OCI-M1 (cell line): ENCODE measurements around the gene RASSF5.

ENCODE experiments used
- DNase-seq: peaks from one replicate; lab custom pipeline; 2025; lab: John Stamatoyannopoulos, UW

Gene RASSF5

GRCh38 chr1:206514813-206515387, 7.6 kb downstream of the RASSF5 start:
- DNase-seq, result peak; percentile 44

GRCh38 chr1:206516728-206516990, 9.3 kb downstream of the RASSF5 start:
- no peak for DNase-seq

- DNase-seq, result no peak
Measured at GRCh38 chr1:206517784-206518183, 10.5 kb downstream of the RASSF5 start.

- no peak for DNase-seq
Measured at GRCh38 chr1:206518206-206518605, 10.9 kb downstream of the RASSF5 start.

- no peak for DNase-seq
Measured at GRCh38 chr1:206518743-206519142, 11.4 kb downstream of the RASSF5 start.

- no peak for DNase-seq
Measured at GRCh38 chr1:206521127-206521526, 13.8 kb downstream of the RASSF5 start.

GRCh38 chr1:206521694-206522402, 14.5 kb downstream of the RASSF5 start:
- no peak for DNase-seq

GRCh38 chr1:206524739-206525364, 17.5 kb downstream of the RASSF5 start:
- no peak for DNase-seq

GRCh38 chr1:206526064-206526911, 19.0 kb downstream of the RASSF5 start:
- DNase-seq, result no peak

- no peak for DNase-seq
Measured at GRCh38 chr1:206529425-206529824, 22.1 kb downstream of the RASSF5 start.

- no peak for DNase-seq
Measured at GRCh38 chr1:206532368-206532767, 25.0 kb downstream of the RASSF5 start.

- no peak for DNase-seq
Measured at GRCh38 chr1:206534552-206534951, 27.2 kb downstream of the RASSF5 start.

- DNase-seq, result no peak
Measured at GRCh38 chr1:206535853-206536188, 28.5 kb downstream of the RASSF5 start.

- no peak for DNase-seq
Measured at GRCh38 chr1:206537141-206537540, 29.8 kb downstream of the RASSF5 start.

GRCh38 chr1:206538086-206538770, 30.9 kb downstream of the RASSF5 start:
- no peak for DNase-seq

GRCh38 chr1:206538901-206539640, 31.7 kb downstream of the RASSF5 start:
- DNase-seq, result no peak

- DNase-seq, result no peak
Measured at GRCh38 chr1:206540044-206540780, 32.9 kb downstream of the RASSF5 start.

GRCh38 chr1:206541236-206541833, 34.0 kb downstream of the RASSF5 start:
- DNase-seq, result no peak

GRCh38 chr1:206544562-206545257, 37.4 kb downstream of the RASSF5 start:
- peak; percentile 91 for DNase-seq

GRCh38 chr1:206545351-206545750, 38.0 kb downstream of the RASSF5 start:
- no peak for DNase-seq
